Frontal cortex (tissue), 4 donors: ENCODE data around the gene COA8. TPM values are rescaled to one million over a fixed set of nuclear protein-coding genes. Genes with fewer than 3 reads are reported as not detected.

ENCODE experiments used
- DNase-seq, 2 donors: peaks; one replicate each; pipeline ENCODE4 v3.0.0; 2012; ENCODE audit warnings: low spot score in 2 of 2
- FAIRE-seq: peaks from 2 replicates; lab custom pipeline; 2012; peaks lifted over from hg19 to GRCh38; lab: Jason Lieb, UNC
- total RNA-seq: library from RNA; depleted of rRNA; stranded (reverse); fragments of >200 nt; gene quantifications from one replicate; pipeline ENCODE4 v1.2.3, GENCODE V29; 2014
- donor health status: control.
- donor health status: control.
- donor health status: control.

The COA8 gene
- total RNA-seq, 1 donor from 2014 or later: 38.3 TPM

DNA sequence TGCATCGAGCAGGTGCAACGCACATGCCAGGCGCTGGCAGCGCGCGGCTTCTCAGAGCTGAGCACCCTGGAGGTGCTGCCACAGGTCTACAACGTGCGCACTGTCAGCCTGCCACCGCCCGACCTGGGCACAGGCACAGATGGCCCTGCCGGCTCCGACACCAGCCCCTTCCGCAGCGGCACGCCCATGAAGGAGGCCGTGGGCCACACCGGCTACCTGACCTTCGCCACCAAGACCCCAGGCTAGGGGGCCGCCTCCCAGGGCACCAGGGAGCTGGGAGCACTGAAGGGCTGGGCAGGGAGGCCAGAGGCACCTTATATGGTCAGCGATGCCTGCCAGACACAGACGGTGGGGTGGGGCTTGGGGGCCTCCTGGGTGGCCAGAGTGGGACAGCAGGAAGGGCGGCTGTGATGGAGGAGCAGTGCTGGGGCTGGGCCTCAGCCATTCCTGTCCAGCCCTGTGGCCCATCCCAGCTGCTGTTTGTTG, 28.1 kb upstream of the COA8 start:
- DNase-seq: no peak

DNA sequence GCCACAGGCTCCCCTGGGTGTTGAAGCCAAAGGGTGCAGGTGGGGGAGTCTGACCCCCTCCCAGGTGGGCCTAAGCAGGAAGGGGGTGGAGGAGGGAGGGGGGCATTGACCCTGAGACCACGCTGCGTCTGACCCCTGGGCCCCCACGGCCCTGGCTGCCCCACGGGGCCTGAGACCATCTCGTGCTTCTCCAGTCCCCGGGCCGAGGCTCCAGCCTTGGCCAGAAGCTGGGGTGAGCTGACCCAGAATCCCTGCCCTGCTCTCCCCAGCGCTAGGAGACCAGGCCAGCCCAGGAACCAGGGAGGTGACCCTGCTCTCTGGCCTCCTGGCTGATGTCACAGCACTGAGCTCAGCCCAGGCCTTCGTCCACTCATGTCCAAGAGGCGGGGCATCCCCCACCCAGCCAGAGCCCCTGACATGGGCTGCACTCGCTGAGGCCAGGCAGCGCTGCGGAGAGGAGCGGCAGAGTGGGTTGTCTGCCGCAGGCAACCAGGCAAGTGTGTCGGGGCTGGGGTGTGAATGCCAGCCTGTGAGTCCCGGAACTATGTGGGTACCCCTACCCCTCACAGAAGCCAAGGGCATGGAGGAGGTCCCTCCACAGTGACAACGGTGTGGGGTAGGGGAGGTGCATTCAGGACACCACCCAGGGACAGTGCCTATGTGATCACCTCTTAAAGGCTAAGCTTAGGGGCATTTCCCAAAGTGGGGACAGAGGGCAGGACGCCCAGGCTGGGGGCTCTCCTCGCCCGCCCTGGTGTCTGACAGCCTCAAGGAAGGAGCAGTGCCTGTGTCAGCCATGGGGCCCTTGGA, 27.5 kb upstream of the COA8 start:
- no peak for FAIRE-seq

More for the DNA sequence above, 28.1 kb upstream of the COA8 start:
- FAIRE-seq: no peak

DNA sequence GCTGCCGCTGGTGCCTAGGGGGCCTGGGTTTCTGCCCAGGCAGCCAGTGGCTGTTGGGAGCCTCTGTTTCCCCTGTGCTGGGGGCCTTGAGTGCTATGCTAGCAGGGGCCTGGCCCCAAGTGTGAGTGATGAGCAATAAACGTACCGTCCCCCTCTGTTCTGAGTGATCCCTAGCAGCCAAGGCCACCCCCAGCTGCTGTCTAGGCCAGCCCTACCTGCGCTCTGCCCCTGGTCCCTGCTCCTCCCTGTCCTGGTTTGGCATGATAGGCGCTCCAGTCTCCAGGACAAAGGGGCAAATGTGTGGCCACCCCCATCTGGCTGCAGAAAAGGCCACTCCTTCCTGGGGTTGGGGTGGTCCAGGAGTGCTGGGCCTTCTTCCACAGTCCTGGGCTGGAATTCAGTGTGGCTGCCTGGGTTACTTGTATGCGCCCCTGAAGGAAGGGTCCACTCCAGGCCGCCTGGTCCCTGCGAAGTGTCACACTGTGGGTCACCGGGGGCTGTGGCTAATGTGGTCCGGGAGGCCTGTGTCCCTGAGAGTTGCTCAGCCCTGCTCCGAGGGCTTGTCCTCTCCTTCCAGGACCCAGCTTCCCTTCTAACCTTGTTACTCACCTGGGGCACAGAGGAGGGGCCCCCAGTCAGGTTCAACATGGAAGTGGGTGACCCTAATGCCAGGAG, 26.7 kb upstream of the COA8 start:
- no peak for FAIRE-seq
- DNase-seq: no peak

More for the DNA sequence above, 27.5 kb upstream of the COA8 start:
- DNase-seq: no peak

DNA sequence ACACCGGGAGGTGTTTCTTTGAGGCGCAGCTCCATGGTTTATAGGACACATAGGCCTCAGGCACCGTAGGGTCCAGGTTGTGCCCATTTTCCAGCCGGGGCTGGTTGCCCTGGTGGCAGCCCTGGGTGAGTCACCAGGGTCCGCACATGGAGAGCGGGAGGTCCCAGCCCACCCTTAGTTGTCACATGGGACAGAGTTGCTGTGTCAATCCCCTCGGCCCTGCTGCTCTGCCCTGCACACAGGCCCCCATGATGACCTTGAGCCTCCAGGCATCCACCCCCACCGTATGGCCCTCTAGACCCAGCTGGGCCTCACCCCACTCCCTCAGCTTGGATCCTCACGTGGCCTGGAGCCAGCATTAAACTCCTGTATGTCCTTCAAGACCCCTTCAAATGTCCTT, 26.1 kb upstream of the COA8 start:
- no peak for FAIRE-seq

DNA sequence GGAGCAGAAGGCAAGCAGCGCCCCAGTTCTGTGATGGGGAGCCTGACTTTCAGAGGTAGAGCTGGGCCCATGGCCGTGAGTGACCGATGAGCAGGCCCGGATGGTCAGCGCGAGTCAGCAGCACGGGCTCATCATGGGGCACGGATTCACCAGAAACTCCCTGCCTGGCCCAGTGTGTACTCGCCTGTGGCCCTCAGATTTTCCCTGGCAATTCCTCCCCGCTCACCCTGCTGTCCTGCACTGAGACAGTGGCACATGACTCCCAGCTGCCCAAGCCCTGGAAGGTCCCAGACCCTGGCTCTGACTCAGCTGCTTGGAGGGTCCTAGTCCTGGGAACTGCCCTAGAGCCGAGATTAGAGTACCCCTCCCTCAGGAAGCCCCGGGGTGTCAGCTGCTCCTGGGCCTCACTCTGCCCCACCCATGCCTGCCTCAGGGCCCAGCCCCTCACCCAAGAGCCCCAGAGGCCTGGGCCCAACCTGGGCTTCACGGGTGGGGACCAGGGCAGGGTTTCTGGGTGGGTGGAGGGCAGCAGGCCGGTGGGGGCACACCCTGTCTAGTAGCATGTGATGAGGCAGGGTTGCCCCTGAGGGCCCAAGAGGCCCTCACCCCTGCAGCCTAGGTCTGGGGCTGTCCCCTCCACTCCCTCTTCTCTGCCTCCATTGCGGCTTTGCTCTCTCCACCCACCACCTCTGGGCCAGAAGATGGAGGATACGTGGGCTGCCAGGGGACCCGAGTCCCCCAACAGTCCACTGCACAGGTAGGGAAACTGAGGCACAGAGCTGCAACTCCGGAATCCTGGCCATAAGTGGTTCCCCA, 25.4 kb upstream of the COA8 start:
- FAIRE-seq: no peak
- no peak for DNase-seq

More for the DNA sequence above, 26.1 kb upstream of the COA8 start:
- DNase-seq: no peak

DNA sequence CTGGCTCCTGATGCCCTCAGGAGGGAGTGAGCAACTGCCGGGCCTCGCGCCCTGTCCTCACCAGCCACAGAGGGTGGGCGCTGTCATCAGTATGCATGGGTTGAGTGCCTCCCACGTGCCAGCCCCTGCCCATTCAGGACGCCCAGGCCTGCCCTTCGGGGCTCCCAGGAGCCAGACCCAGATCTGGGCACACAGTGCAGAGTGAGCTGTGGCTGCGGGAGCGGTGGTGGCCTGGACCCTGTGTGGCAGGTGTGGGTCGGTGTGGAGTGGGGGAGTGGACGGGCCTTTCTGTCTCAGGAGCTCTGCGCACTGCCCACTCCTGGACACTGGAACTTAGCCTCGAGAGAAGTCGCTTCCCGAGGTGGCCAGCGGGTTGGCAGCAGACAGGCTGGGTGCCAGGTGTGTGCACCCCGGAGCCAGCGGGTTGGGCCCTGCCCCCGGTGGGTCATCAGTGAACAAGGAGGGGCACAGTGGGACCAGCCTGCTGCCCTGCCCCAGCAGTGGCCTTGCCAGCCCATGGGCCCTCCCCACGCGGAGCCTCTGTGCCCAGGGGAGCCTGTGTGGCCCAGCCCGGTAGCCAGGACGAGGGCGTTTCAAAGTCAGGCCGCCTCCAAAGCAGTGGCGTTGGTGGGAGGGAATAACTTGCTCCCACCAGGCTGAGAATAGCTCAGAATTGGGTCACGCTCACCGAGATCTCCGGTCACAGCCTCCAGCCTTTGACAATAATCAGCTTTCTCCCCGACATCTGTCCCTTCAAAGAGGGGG, 24.3 kb upstream of the COA8 start:
- FAIRE-seq: no peak
- DNase-seq: no peak

DNA sequence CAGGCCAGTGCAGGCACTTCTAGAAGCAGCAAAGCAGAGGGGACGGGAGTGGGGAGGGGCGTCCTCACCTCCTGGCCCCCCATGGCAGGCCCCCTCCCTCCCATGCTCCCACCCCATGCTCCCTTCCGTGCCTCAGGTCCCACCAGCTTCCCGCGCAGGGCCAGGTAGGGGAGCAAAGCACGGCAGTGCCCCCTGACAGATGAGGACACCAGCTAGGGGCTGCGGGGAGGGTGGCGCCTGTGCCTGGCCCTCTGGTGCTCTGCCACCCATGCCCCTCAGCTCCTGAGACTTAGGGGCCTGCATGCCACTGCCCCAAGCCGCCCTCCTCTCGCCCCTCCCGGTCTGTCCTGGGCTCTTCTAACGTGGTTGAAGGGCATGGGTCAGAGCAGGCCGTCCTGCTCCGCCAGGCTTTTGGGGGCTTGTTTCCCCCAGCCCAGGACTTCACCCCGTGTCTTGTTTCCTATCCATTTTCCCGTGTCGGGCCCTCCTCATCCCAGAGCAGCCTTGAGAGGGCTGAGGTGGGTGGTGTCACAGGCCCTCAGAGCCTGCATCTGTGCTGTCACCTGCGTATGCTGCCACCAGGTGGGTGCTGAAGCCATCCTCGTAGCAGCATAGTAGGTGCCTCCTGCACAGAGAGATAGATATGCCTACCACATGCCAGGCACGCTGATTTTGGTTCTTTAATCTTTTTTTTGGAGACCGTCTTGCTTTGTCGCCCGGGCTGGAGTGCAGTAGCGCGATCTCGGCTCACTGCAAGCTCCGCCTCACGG, 23.5 kb upstream of the COA8 start:
- FAIRE-seq (no peak), DNase-seq (no peak)

DNA sequence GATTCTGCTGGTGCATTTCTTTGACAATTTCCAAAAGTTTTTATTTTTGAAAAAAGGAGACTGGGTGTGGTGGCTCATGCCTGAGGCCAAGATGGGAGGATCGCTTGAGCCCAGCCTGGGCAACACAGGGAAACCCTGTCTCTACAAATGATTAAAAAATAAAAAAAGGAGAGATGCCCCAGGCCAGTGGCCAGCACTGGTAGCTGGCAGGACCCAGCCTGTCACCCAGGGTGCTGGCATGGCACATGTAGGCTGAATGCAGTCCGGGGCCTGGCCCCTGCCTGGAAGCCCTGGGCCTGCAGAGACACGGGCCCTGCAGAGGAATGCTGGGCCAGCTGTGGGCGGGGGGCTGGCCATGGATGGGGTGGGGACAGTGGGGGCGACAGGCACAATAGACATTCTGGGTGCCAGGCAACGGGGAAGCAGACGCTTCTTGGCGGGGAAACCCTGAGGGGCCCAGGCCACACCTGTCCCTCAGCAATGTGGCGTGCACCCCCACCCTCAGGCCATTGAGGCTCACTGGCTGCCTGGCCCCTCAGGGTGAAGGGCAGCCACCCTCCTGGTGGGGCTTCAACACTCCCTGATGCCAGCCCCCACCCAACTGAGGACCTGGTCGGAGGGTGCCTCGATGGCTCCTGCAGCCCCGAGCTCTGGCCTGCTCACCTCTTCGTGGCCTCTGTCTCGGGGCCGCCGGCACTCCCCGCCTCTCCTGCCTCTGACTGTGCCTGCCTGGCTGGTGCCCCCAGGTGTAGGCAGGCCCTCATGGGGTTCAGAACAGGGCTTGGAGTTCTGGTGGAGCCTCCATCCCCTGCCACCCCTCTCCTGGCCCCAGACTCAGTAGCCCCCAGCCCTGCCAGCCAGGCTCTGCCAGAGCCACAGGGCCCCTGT, 21.7 kb upstream of the COA8 start:
- no peak for DNase-seq
- FAIRE-seq: no peak

DNA sequence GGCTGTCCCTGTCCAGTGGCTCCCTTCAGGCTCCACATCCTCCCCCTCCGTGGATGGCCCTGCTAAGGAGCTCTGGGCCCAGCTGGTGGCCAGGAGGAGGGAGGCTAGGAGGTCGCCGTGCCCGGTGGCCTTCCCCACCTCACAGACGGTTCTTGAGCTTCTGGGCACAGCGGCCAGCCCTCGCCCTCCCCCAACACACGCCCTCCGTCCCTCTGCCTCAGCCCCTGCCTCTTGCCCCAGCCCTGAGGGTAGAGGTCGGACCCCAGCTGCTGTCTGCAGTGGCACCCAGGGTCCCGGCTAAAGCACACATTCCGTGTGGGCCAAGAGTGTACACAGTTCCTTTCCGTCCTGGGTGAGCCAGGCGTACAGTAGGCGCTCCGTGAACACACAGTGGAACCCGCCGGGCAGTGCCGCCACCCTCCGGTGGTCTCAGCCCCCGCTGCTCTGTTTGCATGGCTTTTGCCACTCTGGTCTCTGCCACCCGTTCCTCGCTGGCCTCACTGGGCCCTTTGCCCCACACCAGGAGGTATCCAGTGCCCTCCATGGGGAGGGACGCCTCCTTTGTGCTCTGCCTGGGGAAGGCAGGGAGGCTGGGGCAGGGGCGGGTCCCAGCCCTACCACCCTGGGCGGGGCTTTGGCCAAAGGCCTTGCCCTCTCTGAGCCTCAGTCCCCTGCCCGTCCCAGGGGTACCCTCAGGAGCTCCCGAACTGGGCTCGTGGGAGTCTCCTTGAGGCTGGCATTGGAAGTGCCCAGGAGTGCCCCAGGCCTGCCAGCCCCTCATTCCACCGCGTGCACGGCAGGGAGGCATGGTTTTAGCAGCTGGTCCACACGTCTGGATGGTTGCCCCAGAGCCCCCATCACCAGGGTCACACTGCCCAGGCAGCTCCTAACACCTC, 20.8 kb upstream of the COA8 start:
- FAIRE-seq: no peak
- DNase-seq: no peak

DNA sequence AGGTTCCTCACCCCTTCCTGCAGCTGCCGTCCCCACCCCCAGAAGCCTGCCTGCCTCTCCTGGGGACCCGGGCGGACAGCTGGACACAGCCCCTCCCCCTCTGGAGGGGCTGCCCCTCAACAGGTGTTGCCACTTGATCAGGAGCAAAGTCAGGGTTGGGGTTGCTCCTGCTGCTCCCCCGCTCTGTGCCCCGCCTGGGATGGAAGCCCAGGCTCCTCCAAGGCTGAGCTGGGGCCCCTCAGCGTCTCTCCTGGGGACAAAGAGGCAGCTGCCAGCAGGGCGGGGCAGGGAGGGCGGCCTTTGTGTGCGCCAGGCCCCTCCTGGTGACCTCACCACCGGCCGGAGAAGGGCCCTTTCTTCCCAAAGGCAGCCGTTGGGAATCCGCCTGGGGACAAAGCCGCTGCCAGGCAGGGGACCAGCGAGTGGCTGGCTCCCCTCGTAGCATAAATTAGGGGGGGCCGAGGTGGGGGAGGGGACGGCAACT, 20.1 kb upstream of the COA8 start:
- DNase-seq: peak; percentile 84 to 87
- FAIRE-seq: no peak

DNA sequence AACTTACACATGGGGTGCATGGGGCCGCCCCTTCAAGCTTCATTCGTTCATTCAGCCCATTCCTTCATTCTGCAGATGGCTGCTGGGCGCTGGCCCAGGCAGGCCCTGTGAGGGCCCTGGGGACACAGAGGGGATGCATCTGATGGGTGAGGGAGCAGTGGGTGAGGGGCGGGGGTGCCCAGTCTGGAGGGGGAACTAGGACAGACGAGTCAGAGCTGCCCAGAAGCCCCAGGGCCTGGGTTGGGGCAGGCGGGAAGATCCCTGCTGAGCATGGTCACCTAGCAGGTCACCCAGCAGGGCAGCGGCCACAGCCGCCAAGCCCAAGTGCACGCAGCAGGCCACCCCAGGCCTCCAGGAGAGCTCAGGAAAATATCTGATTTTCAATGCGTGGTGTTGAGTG, 19.6 kb upstream of the COA8 start:
- FAIRE-seq (no peak), DNase-seq (no peak)

DNA sequence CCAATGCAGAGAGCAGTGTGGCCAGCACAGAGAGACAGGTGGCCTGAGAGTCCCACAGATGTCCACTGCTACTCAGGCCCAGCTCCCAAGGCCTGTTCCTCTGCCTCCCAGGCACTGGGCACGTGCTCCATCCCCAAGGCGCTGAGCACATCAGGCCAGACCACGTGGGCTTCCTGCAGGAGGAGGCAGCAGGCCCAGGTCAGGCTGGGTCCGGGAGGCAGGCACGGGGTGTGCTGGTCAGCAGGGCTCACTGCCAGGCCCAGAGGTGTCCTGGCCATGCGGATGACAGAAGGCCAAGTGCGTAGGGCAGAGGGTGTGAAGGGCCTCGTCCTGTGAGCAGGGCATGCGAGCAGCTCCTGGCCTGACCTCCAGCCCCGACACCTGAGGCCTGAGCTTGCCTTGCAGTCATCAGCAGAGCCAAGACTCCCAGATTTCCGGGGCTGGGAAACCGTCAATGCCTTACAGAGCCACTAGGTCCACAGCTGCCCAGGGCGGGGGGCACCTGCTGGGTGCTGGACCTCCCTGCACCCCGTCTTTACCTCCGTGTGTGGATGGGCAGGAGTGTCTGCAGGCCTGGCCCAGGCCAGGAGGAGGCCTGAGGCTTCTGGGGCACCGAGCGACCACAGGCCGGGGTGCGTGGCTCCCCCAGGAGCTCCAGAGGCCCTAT, 18.9 kb upstream of the COA8 start:
- DNase-seq (no peak), FAIRE-seq (no peak)

DNA sequence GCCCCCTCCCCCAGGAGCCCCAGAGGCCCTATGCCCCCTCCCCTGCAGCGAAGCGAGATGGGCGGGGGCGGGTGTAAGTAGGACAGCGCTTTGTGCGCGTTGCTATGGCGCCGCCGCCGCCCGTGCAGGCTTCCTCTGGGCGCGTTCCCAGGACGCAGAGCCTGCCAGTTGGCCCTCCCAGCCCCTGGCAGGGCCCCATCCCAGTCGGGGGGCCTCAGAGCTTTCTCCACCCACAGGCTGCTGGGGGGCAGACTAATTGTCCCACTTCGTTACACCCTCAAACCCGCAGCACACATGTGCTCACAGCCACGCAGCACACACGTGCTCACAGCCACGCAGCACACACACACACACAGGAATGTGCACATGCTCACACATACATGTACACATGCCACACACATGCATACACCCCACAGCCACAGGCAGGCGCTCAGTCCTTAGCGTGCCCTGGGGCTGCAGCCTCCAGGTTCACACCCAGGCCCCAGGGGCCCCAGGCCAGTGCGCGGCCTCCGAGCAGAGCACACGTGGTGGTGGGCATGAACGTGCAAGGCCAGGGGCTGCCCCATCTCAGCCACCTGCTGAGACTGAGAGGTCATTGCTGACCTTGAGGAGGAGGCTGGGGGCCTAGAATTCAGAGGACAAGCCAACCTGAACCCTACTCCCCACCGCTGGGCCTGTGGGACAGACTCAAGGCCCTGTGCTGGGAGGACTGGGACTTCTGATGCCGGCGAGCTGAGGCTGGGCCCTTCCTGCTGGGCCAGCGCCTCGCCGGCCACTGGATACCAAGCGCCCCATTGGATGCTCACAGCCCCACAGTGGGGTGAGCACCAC, 18.2 kb upstream of the COA8 start:
- FAIRE-seq (no peak), DNase-seq (peak; percentile 77 to 78)

DNA sequence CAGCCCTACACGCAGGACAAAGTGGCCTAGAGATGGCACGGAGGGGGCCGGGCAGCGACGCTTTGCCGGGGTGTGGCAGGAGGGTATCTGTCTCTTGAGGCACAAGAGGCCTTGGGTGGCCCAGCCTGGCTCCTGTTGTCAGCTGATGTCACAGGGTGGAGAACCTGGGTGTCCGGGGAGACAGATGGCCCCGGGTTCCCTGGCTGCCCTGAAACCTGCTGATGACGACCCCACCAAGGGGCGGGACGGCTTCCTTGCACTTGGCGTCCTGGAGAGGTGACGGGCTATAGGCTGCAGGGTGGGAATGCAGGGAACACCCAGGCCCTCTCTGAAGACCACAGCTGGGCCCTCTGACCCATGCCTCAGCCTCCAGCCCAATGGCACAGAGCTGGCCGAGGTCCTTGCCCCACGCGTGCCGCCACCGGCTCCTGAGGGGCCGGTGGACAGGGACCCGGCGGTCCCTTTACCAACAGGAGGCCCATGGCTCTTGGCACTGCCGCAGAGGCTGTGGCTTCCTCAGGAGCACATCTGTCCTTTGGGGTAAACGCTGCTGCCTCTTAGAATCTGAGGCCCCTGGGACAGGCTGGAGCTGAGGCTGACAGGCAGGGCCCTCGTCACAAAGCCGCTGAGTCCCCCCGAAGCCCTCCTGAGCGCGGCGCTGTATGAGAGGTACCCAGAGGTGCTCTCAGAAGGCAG, 17.4 kb upstream of the COA8 start:
- FAIRE-seq: no peak
- DNase-seq: no peak
